NCI-H1436 treated with DMSO at 0.1 percent for 48 hours (cell line): ENCODE measurements around the gene PRDM8.
"Not testable (repeated sequence)": the region's sequence is repeated elsewhere in the genome, so short reads cannot be mapped to it uniquely, and the experiment has no call there.

ENCODE experiments used
- DNase-seq: peaks from one replicate; lab custom pipeline; 2025; lab: John Stamatoyannopoulos, UW

The PRDM8 gene

GRCh38 chr4:80196922-80197573 is at the start of gene PRDM8:
Gene PRDM8, plus strand, starts transcription at chr4:80197503. Its CDS starts 2,578 bp downstream, at chr4:80200081.
- no peak for DNase-seq

DNA sequence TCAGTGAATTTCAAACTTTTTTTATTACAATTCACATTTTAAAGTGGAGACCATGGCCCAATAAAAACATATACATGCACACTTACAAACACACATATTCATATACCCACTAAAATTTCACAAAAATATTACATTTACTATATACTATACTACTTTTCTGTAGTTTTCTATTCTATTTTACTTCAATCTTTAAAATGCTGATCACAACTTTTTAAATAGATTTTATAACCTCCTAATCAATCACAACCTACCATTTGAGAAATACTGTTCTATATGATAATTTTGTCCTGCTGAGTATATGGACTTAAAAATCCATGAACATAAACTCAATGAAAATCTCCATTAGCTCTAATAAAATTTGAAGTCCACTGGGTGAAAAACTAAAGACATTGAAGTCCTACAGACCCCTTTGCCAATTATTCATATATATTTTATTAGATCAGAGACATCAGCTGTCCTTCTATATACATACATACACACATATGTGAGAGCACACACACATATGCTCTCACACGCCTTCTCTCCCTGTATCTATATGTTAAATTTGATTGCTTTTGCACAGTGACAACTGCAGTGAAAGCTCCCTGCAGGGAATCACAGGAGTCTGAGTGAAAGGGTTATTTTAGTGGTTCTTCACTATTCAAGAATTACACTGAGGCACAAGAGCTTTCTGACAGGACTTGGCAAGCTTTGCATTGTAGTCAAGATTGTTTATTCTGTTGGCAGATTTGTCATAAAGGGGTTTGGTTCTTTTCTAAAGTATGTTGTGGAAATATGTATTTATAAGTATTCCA is 46.7 kb upstream of the PRDM8 start:
- no peak for DNase-seq

DNA sequence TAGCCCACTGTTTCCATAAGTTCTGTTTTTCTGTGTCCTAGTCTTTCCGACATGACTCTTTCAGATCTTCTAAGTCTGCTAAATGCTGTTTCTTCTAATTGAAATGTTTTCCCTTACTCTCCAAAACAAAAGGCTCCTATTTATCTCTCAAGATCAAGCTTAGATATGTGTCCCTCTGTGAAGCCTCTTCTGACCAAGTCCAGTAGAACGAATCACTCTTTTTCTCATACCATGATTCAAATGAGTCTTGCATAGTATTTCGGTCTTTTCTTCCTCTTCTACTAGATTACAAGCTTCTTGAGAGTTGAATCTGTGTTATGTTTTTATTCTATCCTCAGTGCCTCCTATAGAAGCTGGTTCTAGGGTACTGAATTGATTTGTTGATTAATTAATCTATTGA is 45.3 kb upstream of the PRDM8 start:
- no peak for DNase-seq

- DNase-seq = no peak
These were observed 43.3 kb upstream of the PRDM8 start for GRCh38 chr4:80153874-80154544.

DNA sequence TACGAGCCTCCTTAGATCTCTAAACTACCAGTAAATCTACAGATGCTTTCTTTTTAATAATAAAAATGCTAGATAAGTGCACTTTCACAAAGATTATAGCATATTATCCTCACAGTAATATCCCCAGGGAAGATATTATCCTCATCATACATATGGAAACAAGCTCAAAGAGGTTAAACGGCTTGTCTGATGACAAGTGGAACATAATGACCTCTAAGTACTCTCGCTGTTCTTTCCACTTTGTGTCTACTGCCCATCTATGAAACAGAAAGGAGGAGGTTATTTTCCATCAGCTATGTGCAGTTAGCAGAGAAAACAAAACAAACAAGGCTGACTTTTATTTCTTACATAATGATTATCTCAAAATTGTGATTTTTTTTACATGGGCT is 42.8 kb upstream of the PRDM8 start:
- peak; percentile 71 for DNase-seq

GRCh38 chr4:80155316-80155982 is 41.9 kb upstream of the PRDM8 start:
- no peak for DNase-seq

DNA sequence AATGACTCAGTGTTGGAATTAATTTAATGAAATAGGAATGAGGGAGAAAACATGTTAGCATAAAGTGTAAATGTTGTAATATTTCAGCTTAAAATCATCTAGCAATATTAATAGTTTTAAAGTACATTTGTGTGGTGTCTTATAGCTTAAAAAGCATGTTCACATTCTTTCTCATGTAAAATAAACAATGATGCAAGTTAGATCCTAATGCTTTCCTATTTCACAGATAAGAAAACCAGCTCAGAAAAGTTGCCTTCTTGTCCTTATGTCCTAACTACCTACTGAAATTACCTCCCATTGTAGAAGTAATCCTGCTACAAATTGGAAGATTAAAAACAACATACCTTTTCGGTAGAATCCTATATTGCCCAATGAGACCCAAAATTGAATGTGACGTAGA is 40.9 kb upstream of the PRDM8 start:
- no peak for DNase-seq

DNA sequence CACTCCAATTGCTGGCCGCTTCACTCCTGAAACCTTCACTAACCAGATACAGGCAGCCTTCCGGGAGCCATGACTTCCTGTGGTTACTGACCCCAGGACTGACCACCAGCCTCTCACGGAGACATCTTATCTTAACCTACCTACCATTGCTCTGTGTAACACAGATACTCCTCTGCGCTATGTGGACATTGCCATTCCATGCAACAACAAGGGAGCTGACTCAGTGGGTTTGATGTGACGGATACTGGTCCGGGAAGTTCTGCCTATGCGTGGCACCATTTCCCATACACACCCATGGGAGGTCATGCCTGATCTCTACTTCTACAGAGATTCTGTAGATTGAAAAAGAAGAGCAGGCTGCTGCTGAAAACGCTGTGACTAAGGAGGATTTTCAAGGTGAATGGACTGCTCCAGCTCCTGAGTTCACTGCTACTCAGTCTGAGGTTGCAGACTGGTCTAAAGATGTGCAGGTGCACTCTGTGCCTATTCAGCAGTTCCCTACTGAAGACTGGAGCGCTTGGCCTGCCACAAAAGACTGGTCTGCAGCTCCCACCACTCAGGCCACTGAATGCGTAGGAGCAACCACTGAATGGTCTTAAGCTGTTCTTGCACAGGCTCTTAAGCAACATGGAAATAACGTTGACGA is 35.8 kb upstream of the PRDM8 start:
- no peak for DNase-seq

GRCh38 chr4:80162418-80162817 is 34.9 kb upstream of the PRDM8 start:
- no peak for DNase-seq

DNA sequence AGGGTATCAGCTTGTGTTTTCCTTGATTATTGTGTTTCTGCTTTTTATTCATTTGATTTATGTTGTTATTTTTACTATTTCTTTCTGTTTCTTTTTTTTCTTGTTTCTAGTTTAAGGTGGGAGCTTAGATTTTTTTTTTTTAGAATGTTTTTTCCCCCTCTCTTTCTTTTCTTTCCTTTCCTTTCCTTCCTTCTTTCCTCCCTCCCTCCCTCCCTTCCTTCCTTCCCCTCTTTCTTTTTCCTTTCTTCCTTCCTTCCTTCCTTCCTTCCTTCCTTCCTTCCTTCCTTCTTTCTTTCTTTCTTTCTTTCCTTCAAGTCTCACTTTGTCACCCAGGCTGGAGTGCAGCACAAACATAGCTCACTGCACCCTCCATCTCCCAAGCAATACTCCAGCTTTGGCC is 31.4 kb upstream of the PRDM8 start:
- DNase-seq = no peak

DNA sequence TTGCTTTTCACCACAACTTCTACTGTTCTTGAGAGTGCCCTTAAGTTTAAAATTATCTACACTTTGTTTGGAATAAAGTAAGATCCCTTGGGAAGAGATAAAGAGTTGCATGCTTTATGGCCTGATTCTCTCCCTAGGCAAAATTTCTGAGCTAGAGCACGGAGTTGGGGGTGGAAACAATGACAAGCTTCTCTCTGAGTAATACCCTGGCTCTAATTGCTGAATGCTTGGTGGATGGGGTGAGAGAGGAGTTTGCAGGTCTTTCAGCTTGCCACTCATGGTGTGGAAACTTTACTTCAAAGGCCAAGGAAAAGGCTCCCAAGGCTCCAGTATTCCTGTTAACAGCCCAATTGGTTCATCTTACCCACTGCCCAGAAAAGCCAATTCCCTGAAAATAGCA is 26.1 kb upstream of the PRDM8 start:
- no peak for DNase-seq

DNA sequence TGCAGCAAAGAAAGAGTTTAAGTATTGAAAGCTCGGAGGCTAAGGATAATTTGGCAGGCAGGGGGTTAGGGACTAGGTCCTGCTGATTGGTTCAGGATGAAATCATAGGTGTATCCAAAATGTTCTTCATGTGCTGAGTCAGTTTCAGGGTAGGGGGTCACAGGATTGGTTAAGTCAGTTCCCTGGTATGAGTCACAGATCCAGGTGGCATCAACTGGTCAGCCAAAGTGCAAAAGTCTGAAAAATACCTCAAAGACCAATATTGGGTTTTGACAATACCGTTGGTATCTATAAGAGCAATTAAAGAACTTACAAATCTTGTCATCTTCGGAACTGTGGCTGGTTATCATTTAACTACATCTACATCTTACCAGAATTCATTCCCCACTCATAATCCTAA is 25.6 kb upstream of the PRDM8 start:
- no peak for DNase-seq

DNA sequence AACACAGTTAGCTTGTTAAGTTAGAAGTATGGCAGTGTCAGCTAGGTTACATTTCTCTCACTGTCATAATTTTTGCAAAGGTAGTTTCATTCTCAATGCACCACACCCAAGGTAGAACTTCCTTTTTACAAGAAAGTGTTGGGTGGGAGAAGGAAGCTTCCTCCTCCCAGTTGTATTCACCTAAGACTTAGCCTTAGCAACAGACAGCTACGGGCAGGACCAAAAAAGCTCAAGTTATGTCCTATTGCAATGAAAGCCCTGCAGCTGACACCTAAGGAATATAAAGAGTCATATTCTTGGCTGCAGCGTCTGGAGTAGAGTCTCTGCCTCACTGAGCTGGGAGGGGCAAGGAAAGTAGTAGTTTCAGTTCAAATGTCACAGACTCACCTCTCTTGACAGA is 25.1 kb upstream of the PRDM8 start:
- DNase-seq = no peak

DNA sequence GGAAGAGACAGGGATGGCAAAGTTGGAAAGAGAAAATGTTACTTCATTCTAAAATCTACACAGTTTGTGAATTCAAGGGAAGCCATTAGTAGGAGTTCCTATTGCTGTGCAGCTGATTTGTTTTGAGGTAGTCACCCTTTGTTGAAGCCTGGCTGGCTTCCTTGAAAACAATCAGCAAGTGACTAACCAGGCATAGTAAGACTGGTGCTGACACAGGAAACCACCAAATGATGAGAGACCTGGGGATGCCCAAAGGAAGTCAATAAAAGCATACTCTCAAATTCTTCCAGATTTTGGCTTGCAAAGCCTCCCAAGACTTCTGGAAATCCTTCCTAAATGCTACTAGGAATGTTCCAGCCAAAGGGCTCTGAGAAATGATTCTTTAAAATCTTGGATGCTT is 23.9 kb upstream of the PRDM8 start:
- DNase-seq = no peak

GRCh38 chr4:80173841-80174240 is 23.5 kb upstream of the PRDM8 start:
- no peak for DNase-seq

DNA sequence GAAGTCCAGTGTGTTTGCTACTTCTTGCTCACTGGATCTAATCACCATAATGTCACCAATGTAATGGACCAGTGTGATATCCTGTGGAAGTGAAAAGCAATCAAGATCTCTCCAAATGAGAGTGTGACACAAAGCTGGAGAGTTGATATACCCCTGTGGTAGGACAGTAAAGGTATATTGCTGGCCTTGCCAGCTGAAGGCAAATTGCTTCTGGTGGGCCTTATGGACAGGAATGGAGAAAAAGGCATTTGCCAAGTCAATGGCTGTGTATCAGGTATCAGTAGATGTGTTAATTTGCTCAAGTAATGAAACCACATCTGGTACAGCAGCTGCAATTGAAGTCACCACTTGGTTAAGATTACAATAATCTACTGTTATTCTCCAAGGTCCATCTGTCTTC is 19.5 kb upstream of the PRDM8 start:
- not testable (repeated sequence) for DNase-seq

- DNase-seq = no peak
These were observed 18.3 kb upstream of the PRDM8 start for GRCh38 chr4:80178964-80179363.

- DNase-seq = no peak
These were observed 17.6 kb upstream of the PRDM8 start for GRCh38 chr4:80179637-80180161.

- no peak for DNase-seq
These were observed 16.6 kb upstream of the PRDM8 start for GRCh38 chr4:80180743-80181142.

DNA sequence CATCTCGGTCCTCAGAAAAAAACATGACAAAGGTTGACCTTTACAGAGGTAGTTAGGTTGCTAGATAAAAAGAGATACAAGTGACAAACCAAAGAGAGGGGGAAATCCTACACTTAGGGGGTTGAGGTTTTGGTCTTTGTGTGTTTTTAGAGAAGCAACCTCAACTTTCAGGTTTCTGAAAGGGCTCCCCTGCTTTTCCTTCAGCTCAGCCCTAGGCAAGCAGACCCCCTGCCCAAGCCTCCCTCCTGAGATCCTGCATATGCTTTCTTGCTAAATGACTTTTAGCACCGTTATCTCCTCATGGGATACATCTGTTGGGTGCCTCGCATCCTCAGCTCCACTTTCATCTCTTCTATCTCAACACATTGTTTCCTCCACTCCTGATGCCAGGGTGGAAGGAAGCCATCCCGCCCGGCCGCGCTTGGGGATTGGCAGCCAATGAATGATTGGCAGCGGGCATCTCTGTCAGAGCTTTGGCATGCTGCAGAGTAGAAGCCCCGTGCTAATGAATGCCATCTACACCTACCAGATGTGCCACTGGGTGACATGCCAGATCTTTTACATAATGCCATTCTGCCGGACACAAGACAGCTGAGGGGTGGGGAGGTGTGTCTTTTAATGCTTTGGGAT is 15.0 kb upstream of the PRDM8 start:
- no peak for DNase-seq

GRCh38 chr4:80183250-80184052 is 13.9 kb upstream of the PRDM8 start:
- DNase-seq = no peak
